Keratinocyte (primary cell): Measurements from ENCODE around the gene INPP4B.

Source experiments
- CTCF ChIP-seq, 3 experiments: IDR thresholded peaks in 1 of 3; conservative IDR thresholded peaks in 1 of 3; optimal IDR thresholded peaks in 1 of 3; 2 replicates in 2 of 3; 3 replicates in 1 of 3; pipeline versions ENCODE3 to v1.5.1; 2011; ENCODE audit warnings: low read length in 3 of 3, mild to moderate bottlenecking in 3 of 3, moderate library complexity in 2 of 3, control low read depth in 1 of 3, inconsistent platforms in 1 of 3; ENCODE audit not compliant: insufficient read depth in 2 of 3; ENCODE audit errors: extremely low read depth in 1 of 3
- EZH2 ChIP-seq: IDR thresholded peaks from one replicate; pipeline ENCODE4 v1.6.1; 2012; ENCODE audit warnings: inconsistent platforms, mild to moderate bottlenecking, low read length, moderate library complexity

GRCh38 chr4:142777045-142777743, 68.9 kb downstream of the INPP4B start:
- TF ChIP-seq EZH2, result no peak
- TF ChIP-seq CTCF (optimal IDR thresholded peaks at IDR 0.05 in 1 of 3, IDR thresholded peaks at IDR 0.05 in 1 of 3, conservative IDR thresholded peaks at IDR 0.05 in 1 of 3; ENCODE audit: extremely low read depth in 1 of 3, insufficient read depth in 2 of 3, low read length in 3 of 3), result no peak
